ENCODE measurements around the gene IRAK4. TPM values are rescaled to one million over a fixed set of nuclear protein-coding genes. Genes with fewer than 3 reads are reported as not detected.

Gene IRAK4
- total RNA-seq, 2 experiments from 2014 or later = 17.3 to 28.9 TPM

GRCh38 chr12:43815416-43815815 is 56.7 kb downstream of the IRAK4 start:
- no TSS peak for BruUV-seq (replicated peaks)
- no peaks in the 10 kb centered on the region for H3K9me3 ChIP-seq (ENCODE audit: low read length)
- TF ChIP-seq EZH2phosphoT487 (IDR thresholded peaks at IDR 0.05; ENCODE audit: borderline replicate concordance, low read depth, low read length) (no peak), CTCF (conservative IDR thresholded peaks at IDR 0.05; ENCODE audit: low read length) (no peak)
- H3K4me1 ChIP-seq (ENCODE audit: insufficient read depth, low read length, poor library complexity, severe bottlenecking) = no peaks in the 10 kb centered on the region
- no peak overlapping the region for H3K4me3 ChIP-seq (ENCODE audit: low read depth, low read length, poor library complexity, severe bottlenecking)
- no peaks in the 10 kb centered on the region for H3K79me2 ChIP-seq (ENCODE audit: insufficient read depth, low read depth, low read length)
- ChIA-PET POLR2A (interaction anchor here (1.0 to 5.6 kb wide), 6 partner anchors 9 to 37 kb away, joined by 3 to 29 read pairs (median 4); partner anchors contain the start of genes TMEM117 and TWF1), CTCF (ENCODE audit: unreplicated experiment) (no interaction called here)
- intact Hi-C loops (cut with micrococcal nuclease; ENCODE audit: unreplicated experiment) = no loop called here
- no peak overlapping the region for H3K27ac ChIP-seq (ENCODE audit: low read depth, low read length, poor library complexity, severe bottlenecking)
- H2AFZ ChIP-seq (ENCODE audit: low read length) = no peak overlapping the region
- no peaks in the 10 kb centered on the region for H4K20me1 ChIP-seq (ENCODE audit: insufficient read depth, low read length)
- H3K4me2 ChIP-seq (ENCODE audit: low read length) = no peak overlapping the region
- H3K9me2 ChIP-seq (ENCODE audit: insufficient read depth, low read length) = no peaks in the 10 kb centered on the region
- DNase-seq (ENCODE audit: low spot score) = no peak
- no peaks in the 10 kb centered on the region for H3K36me3 ChIP-seq (ENCODE audit: insufficient read depth, low read length)

GRCh38 chr12:43816168-43816567 is 57.4 kb downstream of the IRAK4 start:
- H3K4me1 ChIP-seq (ENCODE audit: insufficient read depth, low read length, poor library complexity, severe bottlenecking) = no peaks in the 10 kb centered on the region
- no peak overlapping the region for H3K27ac ChIP-seq (ENCODE audit: low read depth, low read length, poor library complexity, severe bottlenecking)
- no TSS peak for BruUV-seq (replicated peaks)
- no peaks in the 10 kb centered on the region for H3K9me3 ChIP-seq (ENCODE audit: low read length)
- intact Hi-C loops (cut with micrococcal nuclease; ENCODE audit: unreplicated experiment) = no loop called here
- ChIA-PET CTCF (ENCODE audit: unreplicated experiment) (no interaction called here), POLR2A (interaction anchor here (1.0 to 5.6 kb wide), 5 partner anchors 9 to 37 kb away, joined by 3 to 29 read pairs (median 3); partner anchors contain the start of gene TWF1)
- no peaks in the 10 kb centered on the region for H4K20me1 ChIP-seq (ENCODE audit: insufficient read depth, low read length)
- no peak overlapping the region for H3K4me2 ChIP-seq (ENCODE audit: low read length)
- no peak overlapping the region for H3K4me3 ChIP-seq (ENCODE audit: low read depth, low read length, poor library complexity, severe bottlenecking)
- no peaks in the 10 kb centered on the region for H3K36me3 ChIP-seq (ENCODE audit: insufficient read depth, low read length)
- no peak overlapping the region for H2AFZ ChIP-seq (ENCODE audit: low read length)
- DNase-seq (ENCODE audit: low spot score) = no peak
- no peak for TF ChIP-seq EZH2phosphoT487 (IDR thresholded peaks at IDR 0.05; ENCODE audit: borderline replicate concordance, low read depth, low read length)
- TF ChIP-seq CTCF (conservative IDR thresholded peaks at IDR 0.05; ENCODE audit: low read length) = no peak
- H3K79me2 ChIP-seq (ENCODE audit: insufficient read depth, low read depth, low read length) = no peaks in the 10 kb centered on the region
- H3K9me2 ChIP-seq (ENCODE audit: insufficient read depth, low read length) = no peaks in the 10 kb centered on the region

- intact Hi-C loops (cut with micrococcal nuclease; ENCODE audit: unreplicated experiment) = no loop called here
- no peak overlapping the region for H3K4me2 ChIP-seq (ENCODE audit: low read length)
- ChIA-PET POLR2A (interaction anchor here (0.6 to 1.3 kb wide), 7 partner anchors 9 to 26 kb away, joined by 3 to 5 read pairs (median 3); no protein-coding TSS in a partner anchor), CTCF (ENCODE audit: unreplicated experiment) (no interaction called here)
- TF ChIP-seq CTCF (conservative IDR thresholded peaks at IDR 0.05; ENCODE audit: low read length) = no peak
- TF ChIP-seq EZH2phosphoT487 (IDR thresholded peaks at IDR 0.05; ENCODE audit: borderline replicate concordance, low read depth, low read length) = no peak
- no TSS peak for BruUV-seq (replicated peaks)
- no peaks in the 10 kb centered on the region for H3K9me3 ChIP-seq (ENCODE audit: low read length)
- no peak overlapping the region for H3K4me3 ChIP-seq (ENCODE audit: low read depth, low read length, poor library complexity, severe bottlenecking)
- DNase-seq (ENCODE audit: low spot score) = no peak
- H4K20me1 ChIP-seq (ENCODE audit: insufficient read depth, low read length) = no peaks in the 10 kb centered on the region
- no peak overlapping the region for H2AFZ ChIP-seq (ENCODE audit: low read length)
- H3K4me1 ChIP-seq (ENCODE audit: insufficient read depth, low read length, poor library complexity, severe bottlenecking) = no peaks in the 10 kb centered on the region
- H3K9me2 ChIP-seq (ENCODE audit: insufficient read depth, low read length) = no peaks in the 10 kb centered on the region
- no peaks in the 10 kb centered on the region for H3K36me3 ChIP-seq (ENCODE audit: insufficient read depth, low read length)
- H3K79me2 ChIP-seq (ENCODE audit: insufficient read depth, low read depth, low read length) = no peaks in the 10 kb centered on the region
- no peak overlapping the region for H3K27ac ChIP-seq (ENCODE audit: low read depth, low read length, poor library complexity, severe bottlenecking)
Measured at GRCh38 chr12:43824207-43824775, 65.5 kb downstream of the IRAK4 start.

All from OCI-LY7 (cell line).